Progenitor cell of endocrine pancreas (in vitro differentiated cells): ENCODE data around the gene ZNF490. TPM values are rescaled to one million over a fixed set of nuclear protein-coding genes. Genes with fewer than 3 reads are reported as not detected.

Experiments
- DNase-seq: peaks from one replicate; pipeline ENCODE4 v3.0.0; 2021; ENCODE audit warnings: low spot score; ENCODE audit not compliant: unreplicated experiment
- H3K27ac Mint-ChIP-seq: 2 replicates; pipeline ENCODE4 v1.8.0; 2021; ENCODE audit warnings: mild to moderate bottlenecking, moderate library complexity, mixed read lengths
- H3K27me3 Mint-ChIP-seq: 2 replicates; pipeline ENCODE4 v1.8.0; 2021; ENCODE audit warnings: mixed read lengths
- H3K36me3 Mint-ChIP-seq: 2 replicates; pipeline ENCODE4 v1.8.0; 2022; ENCODE audit warnings: mixed read lengths; ENCODE audit not compliant: insufficient read depth
- H3K4me1 Mint-ChIP-seq: 2 replicates; pipeline ENCODE4 v1.8.0; 2021; ENCODE audit warnings: low read depth, mixed read lengths
- H3K4me3 Mint-ChIP-seq: 2 replicates; pipeline ENCODE4 v1.8.0; 2021; ENCODE audit warnings: low read depth, mild to moderate bottlenecking, moderate library complexity, mixed read lengths
- H3K9me3 Mint-ChIP-seq: 2 replicates; pipeline ENCODE4 v1.8.0; 2021; ENCODE audit warnings: low read depth, mixed read lengths
- total RNA-seq: library from RNA; stranded (reverse); gene quantifications from 2 replicates; pipeline ENCODE4 v1.2.1, GENCODE V29; 2021
- TF ChIP-seq, protein P1 (sequence below): fragments of 200-600 bp; sonication (generic); IDR thresholded peaks from one replicate; pipeline ENCODE4 v1.5.0; 2021; ENCODE audit warnings: antibody characterized with exemption, mild to moderate bottlenecking; ENCODE audit not compliant: unreplicated experiment

The ZNF490 gene
- total RNA-seq, 1 donor from 2014 or later: 15.1 TPM

DNA sequence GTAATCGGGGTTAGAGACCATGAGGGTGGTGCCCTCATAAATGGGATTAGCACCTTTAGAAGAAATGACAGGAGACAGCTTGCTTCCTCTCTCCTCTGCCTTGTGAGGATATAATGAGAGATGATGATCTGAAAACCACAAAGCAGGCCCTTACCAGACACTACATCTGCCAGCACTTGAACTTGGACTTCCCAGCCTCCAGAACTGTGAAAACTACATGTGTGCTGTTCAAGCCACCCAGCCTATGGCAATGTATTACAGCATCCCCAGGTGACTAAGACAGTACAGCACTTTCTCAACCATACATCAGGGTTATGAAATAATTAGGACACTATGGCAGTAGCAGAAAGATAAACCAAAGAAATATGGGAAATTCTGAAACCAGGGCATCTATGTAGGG lies 66.8 kb downstream of the ZNF490 start:
- Mint-ChIP-seq H3K36me3 (peaks cover 64% of the 10 kb centered on the region), H3K4me3 (no peak overlapping the region), H3K4me1 (peaks cover 7% of the 10 kb centered on the region), H3K27me3 (no peaks in the 10 kb centered on the region), H3K27ac (no peak overlapping the region), H3K9me3 (peaks cover 38% of the 10 kb centered on the region)
- TF ChIP-seq, protein P1, sequence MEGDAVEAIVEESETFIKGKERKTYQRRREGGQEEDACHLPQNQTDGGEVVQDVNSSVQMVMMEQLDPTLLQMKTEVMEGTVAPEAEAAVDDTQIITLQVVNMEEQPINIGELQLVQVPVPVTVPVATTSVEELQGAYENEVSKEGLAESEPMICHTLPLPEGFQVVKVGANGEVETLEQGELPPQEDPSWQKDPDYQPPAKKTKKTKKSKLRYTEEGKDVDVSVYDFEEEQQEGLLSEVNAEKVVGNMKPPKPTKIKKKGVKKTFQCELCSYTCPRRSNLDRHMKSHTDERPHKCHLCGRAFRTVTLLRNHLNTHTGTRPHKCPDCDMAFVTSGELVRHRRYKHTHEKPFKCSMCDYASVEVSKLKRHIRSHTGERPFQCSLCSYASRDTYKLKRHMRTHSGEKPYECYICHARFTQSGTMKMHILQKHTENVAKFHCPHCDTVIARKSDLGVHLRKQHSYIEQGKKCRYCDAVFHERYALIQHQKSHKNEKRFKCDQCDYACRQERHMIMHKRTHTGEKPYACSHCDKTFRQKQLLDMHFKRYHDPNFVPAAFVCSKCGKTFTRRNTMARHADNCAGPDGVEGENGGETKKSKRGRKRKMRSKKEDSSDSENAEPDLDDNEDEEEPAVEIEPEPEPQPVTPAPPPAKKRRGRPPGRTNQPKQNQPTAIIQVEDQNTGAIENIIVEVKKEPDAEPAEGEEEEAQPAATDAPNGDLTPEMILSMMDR: no peak
- no peak for DNase-seq

Other genes starting within 250 kb of the ZNF490 start
- 4.1 and 5.4 TPM in 2 replicates for gene ZNF442, start 245.1 kb downstream of the ZNF490 start, total RNA-seq
- 8.5 and 9.0 TPM in 2 replicates for gene ZNF799, start 209.5 kb downstream of the ZNF490 start, total RNA-seq
- 13.8 and 14.2 TPM in 2 replicates for gene ZNF443, start 169.8 kb downstream of the ZNF490 start, total RNA-seq
- gene ZNF709, start 126.0 kb downstream of the ZNF490 start, total RNA-seq: 5.8 and 9.1 TPM in 2 replicates
- gene ZNF564, start 59.3 kb downstream of the ZNF490 start, total RNA-seq: 18.9 and 23.1 TPM in 2 replicates
- 22.3 and 24.3 TPM in 2 replicates for gene ZNF791, start 107 bp upstream of the ZNF490 start, total RNA-seq
- 115 and 120 TPM in 2 replicates for gene MAN2B1, start 55.9 kb upstream of the ZNF490 start, total RNA-seq
- gene WDR83, start 56.0 kb upstream of the ZNF490 start, total RNA-seq: 16.3 and 17.2 TPM in 2 replicates
- gene DHPS, start 71.1 kb upstream of the ZNF490 start, total RNA-seq: 92.0 and 106 TPM in 2 replicates
- gene GNG14, start 77.2 kb upstream of the ZNF490 start, total RNA-seq: not detected in 2 replicates
- 14.6 and 15.1 TPM in 2 replicates for gene FBXW9, start 85.8 kb upstream of the ZNF490 start, total RNA-seq
- 109 and 113 TPM in 2 replicates for gene TNPO2, start 113.1 kb upstream of the ZNF490 start, total RNA-seq
- gene TRIR, start 123.9 kb upstream of the ZNF490 start, total RNA-seq: 171 and 180 TPM in 2 replicates
- 59.8 and 66.0 TPM in 2 replicates for gene GET3, start 126.7 kb upstream of the ZNF490 start, total RNA-seq
- not detected in 2 replicates for gene BEST2, start 141.0 kb upstream of the ZNF490 start, total RNA-seq
- 115 TPM in 2 replicates for gene HOOK2, start 164.7 kb upstream of the ZNF490 start, total RNA-seq
- gene JUNB, start 180.7 kb upstream of the ZNF490 start, total RNA-seq: 5.7 and 6.0 TPM in 2 replicates
- gene PRDX2, start 191.0 kb upstream of the ZNF490 start, total RNA-seq: 524 and 554 TPM in 2 replicates
- 16.5 and 22.7 TPM in 2 replicates for gene THSD8, start 191.3 kb upstream of the ZNF490 start, total RNA-seq
- 32.8 and 37.4 TPM in 2 replicates for gene RNASEH2A, start 195.8 kb upstream of the ZNF490 start, total RNA-seq
- gene RTBDN, start 223.8 kb upstream of the ZNF490 start, total RNA-seq: not detected in 2 replicates
- gene MAST1, start 227.7 kb upstream of the ZNF490 start, total RNA-seq: 5.3 and 5.9 TPM in 2 replicates